Measurements from ENCODE around the gene PRR29.

Gene PRR29

DNA sequence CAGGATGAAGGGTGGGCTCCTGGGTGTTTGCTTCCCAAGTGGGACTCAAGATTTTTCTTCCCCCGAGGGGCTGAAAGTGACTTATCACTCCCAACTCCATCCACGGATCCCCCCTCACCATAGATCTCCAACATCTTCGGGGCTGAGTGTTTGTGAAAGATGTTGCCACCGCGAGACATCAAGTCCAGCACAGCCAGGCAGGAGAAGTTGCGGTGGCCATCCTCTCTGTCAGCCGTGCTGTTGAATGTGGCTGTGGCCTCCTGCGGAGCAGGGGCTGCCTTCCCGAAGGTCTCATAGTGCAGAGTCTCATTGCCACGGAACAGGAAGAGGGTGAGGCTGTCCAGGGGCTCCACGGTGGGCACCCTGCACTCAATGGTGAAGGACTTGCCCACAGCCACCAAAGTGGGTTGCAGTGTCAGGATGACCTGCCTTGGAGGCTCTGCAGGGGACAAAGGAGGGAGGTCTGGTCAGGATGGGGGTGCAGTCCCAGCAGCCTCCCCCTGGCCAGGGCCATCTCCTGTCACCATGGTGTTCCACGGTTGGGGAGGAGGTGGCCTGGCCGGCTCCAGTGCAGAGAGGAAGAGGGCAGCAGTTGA is 5.5 kb downstream of the PRR29 start:
- TF ChIP-seq FOXM1 (IDR thresholded peaks at IDR 0.05; ENCODE audit: borderline replicate concordance, low read depth) (no peak), EGR1 (IDR thresholded peaks at IDR 0.05) (no peak), MAX (IDR thresholded peaks at IDR 0.05) (no peak), YY1 (IDR thresholded peaks at IDR 0.05; ENCODE audit: low read depth) (no peak)

DNA sequence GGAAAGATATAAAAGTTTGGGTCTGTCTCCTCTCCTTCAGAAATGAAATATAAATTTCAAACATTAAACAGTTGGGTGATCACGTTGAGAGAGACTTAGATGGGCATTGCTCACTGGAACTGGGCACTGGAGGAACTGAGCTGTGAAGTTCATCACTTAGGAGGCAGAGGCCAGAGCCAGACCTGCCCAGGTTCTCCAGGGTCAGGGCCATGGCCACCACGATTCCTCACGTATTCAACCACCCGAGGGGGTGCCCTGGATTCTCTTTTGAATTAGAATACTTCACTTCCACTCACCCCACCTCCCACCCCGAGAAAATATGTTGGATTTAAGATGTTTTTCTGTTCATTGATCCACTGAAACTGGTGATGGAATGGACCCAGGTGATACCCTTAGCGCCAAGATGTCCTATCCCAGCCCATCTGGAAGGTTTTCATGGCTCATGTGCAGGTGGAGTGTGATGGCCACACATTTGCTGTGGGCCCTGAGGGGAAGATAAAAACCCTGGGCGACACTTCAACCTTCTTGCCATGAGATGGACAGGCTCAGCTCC is 6.1 kb downstream of the PRR29 start:
- TF ChIP-seq REST (IDR thresholded peaks at IDR 0.05; ENCODE audit: low read depth) (no peak), TCF12 (IDR thresholded peaks at IDR 0.05; ENCODE audit: low read depth) (no peak), FOXM1 (IDR thresholded peaks at IDR 0.05; ENCODE audit: borderline replicate concordance, low read depth) (no peak), RAD21 (IDR thresholded peaks at IDR 0.05; ENCODE audit: low read depth) (no peak), CREB1 (IDR thresholded peaks at IDR 0.05; ENCODE audit: low read depth) (no peak)

DNA sequence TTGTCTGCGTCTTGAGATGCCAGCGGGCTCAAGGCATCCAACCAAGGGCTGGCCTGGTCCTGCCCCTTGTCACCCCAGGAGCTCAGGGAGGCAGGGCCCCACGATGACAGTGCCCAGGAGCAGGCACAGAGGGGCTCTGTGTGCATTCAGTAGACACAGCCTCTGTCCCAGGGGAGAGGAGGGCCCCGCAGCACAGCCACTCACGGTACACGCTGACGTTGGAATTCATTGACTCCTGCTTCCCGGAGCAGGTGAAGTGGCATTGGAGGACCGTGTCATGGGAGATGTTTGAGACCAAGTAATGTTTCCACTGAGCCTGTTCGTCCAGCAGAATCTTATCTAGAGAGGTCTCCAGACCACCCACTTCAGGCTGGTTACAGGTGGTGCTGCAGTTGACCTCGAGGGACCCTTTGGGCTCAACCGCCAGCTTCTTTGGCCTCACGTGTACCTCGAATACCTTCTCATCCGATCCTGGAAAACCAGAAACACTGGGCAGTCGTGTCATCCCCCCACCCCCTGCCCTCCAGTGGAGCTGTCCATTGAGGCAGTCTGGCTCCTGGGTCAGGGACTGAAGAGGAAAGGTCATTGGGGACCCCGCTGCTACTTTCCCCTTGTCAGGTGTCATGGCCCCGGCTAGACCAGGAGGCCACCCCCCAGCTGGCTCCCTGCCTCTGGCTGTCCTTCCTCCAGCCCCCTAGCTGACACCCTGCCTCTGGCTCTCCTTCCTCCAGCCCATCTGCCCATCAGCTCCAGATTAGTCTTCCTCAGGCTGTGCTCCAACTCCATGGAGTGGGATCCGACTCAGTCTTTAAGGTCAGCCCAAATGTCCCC is 7.0 kb downstream of the PRR29 start:
- no peak for TF ChIP-seq EP300 (IDR thresholded peaks at IDR 0.05; ENCODE audit: borderline replicate concordance)
- no peak for TF ChIP-seq CEBPB (IDR thresholded peaks at IDR 0.05)
- no peak for TF ChIP-seq CREB1 (IDR thresholded peaks at IDR 0.05; ENCODE audit: low read depth)

- TF ChIP-seq FOXM1 (IDR thresholded peaks at IDR 0.05; ENCODE audit: borderline replicate concordance, low read depth): no peak
- peak; percentile 12; the same call in 1 of the 2 replicates for TF ChIP-seq NFIC (IDR thresholded peaks at IDR 0.05)
Measured at GRCh38 chr17:64005734-64006167, 7.6 kb downstream of the PRR29 start.

- no peak for TF ChIP-seq EP300 (IDR thresholded peaks at IDR 0.05; ENCODE audit: borderline replicate concordance)
- no peak for TF ChIP-seq YY1 (IDR thresholded peaks at IDR 0.05; ENCODE audit: low read depth)
- TF ChIP-seq TAF1 (IDR thresholded peaks at IDR 0.05; ENCODE audit: low read depth): no peak
- TF ChIP-seq FOXM1 (IDR thresholded peaks at IDR 0.05; ENCODE audit: borderline replicate concordance, low read depth): no peak
- TF ChIP-seq REST (IDR thresholded peaks at IDR 0.05; ENCODE audit: low read depth): no peak
- TF ChIP-seq ZBTB7A (IDR thresholded peaks at IDR 0.05; ENCODE audit: low read depth): no peak
- TF ChIP-seq TCF12 (IDR thresholded peaks at IDR 0.05; ENCODE audit: low read depth): no peak
- TF ChIP-seq CEBPB (IDR thresholded peaks at IDR 0.05): no peak
- TF ChIP-seq RAD21 (IDR thresholded peaks at IDR 0.05; ENCODE audit: low read depth): no peak
- no peak for TF ChIP-seq NFIC (IDR thresholded peaks at IDR 0.05)
- TF ChIP-seq, protein P1, sequence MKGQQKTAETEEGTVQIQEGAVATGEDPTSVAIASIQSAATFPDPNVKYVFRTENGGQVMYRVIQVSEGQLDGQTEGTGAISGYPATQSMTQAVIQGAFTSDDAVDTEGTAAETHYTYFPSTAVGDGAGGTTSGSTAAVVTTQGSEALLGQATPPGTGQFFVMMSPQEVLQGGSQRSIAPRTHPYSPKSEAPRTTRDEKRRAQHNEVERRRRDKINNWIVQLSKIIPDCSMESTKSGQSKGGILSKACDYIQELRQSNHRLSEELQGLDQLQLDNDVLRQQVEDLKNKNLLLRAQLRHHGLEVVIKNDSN (IDR thresholded peaks at IDR 0.05): no peak
- no peak for TF ChIP-seq CREB1 (IDR thresholded peaks at IDR 0.05; ENCODE audit: low read depth)
- no peak for TF ChIP-seq MAX (IDR thresholded peaks at IDR 0.05)
- TF ChIP-seq TEAD4 (IDR thresholded peaks at IDR 0.05): no peak
- no peak for TF ChIP-seq EGR1 (IDR thresholded peaks at IDR 0.05)
Measured at GRCh38 chr17:64006361-64007088, 8.4 kb downstream of the PRR29 start.

DNA sequence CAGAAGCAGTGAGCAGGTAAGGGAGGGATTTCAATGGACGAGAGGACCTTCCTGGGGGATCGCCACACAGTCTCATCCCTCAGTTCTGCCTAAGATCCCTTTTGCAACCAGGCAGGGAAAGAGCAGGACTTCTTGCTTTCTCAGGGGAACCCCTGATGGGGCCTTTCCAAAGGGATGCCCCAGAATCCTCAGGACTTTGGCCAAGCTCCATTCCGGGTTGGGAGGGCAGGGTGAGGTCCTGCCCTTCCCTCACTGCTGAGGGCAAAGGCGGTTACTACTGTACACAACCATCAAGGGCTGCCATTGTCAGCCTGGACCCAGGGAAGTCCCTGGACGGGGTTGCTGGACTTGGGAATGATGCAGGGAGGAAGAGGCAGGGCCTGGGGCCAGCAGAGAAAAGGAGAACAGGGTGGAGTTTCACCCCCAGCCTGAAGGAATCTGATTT is 9.7 kb downstream of the PRR29 start:
- TF ChIP-seq NFIC (IDR thresholded peaks at IDR 0.05): no peak
- no peak for TF ChIP-seq TEAD4 (IDR thresholded peaks at IDR 0.05)
- TF ChIP-seq RAD21 (IDR thresholded peaks at IDR 0.05; ENCODE audit: low read depth): no peak
- no peak for TF ChIP-seq REST (IDR thresholded peaks at IDR 0.05; ENCODE audit: low read depth)
- no peak for TF ChIP-seq EP300 (IDR thresholded peaks at IDR 0.05; ENCODE audit: borderline replicate concordance)
- TF ChIP-seq, protein P1 (IDR thresholded peaks at IDR 0.05): no peak
- no peak for TF ChIP-seq ZBTB7A (IDR thresholded peaks at IDR 0.05; ENCODE audit: low read depth)
- TF ChIP-seq FOXM1 (IDR thresholded peaks at IDR 0.05; ENCODE audit: borderline replicate concordance, low read depth): no peak
- TF ChIP-seq TAF1 (IDR thresholded peaks at IDR 0.05; ENCODE audit: low read depth): no peak
- no peak for TF ChIP-seq MAX (IDR thresholded peaks at IDR 0.05)
- TF ChIP-seq TCF12 (IDR thresholded peaks at IDR 0.05; ENCODE audit: low read depth): no peak
- TF ChIP-seq EGR1 (IDR thresholded peaks at IDR 0.05): no peak
- no peak for TF ChIP-seq YY1 (IDR thresholded peaks at IDR 0.05; ENCODE audit: low read depth)
- no peak for TF ChIP-seq CEBPB (IDR thresholded peaks at IDR 0.05)
- no peak for TF ChIP-seq CREB1 (IDR thresholded peaks at IDR 0.05; ENCODE audit: low read depth)
